Upper lobe of left lung (tissue), 4 donors: ENCODE measurements around the gene SNED1.

Source experiments
- POLR2A ChIP-seq, 4 donors: fragments of 450-650 bp; IDR thresholded peaks; one replicate each; pipeline ENCODE4 v1.5.1; 2016 to 2017; ENCODE audit warnings: antibody characterized with exemption in 4 of 4, mild to moderate bottlenecking in 2 of 4
- POLR2AphosphoS5 ChIP-seq, 2 donors: sonication (generic); formaldehyde crosslinking; IDR thresholded peaks; one replicate each; pipeline ENCODE4 v1.5.1; 2017; ENCODE audit warnings: antibody characterized with exemption in 2 of 2
- TF ChIP-seq, protein P1 (sequence below), 6 experiments: fragments of 450-650 bp in 4 of 6; fragments of 200-600 bp in 2 of 6; sonication (generic) in 2 of 6; IDR thresholded peaks; one replicate each; pipeline ENCODE4 v1.5.1; 2016 to 2019; ENCODE audit warnings: antibody characterized with exemption in 6 of 6

DNA sequence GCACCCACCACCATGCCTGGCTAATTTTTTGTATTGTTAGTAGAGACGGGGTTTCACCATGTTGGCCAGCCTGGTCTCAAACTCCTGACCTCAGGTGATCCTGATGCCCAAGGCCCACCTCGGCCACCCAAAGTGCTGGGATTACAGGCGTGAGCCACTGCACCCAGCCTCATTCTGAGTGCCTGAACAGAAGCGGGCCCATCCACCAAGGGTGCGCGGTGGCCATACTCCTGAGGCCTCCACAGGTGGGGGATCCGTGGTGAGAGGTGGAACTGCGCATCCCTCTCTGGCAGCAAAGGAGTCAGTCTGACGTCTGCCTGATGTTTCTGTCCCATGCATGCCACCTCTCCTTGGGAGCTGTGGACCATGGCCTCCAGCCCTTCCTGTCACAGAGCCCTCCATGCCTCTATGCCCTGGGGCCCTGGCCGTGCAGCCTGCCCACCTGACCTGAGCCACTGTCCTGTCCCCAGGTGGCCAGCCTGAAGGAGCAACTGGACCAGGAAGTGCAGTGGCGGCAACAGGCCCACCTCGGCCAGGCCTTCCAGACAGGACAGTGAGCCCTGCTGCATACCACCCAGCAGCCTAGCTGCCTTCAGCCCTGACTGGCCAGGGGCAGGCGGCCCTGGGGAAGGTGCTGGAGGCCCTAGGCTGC lies 7.6 kb upstream of the SNED1 start:
- TF ChIP-seq, protein P1, sequence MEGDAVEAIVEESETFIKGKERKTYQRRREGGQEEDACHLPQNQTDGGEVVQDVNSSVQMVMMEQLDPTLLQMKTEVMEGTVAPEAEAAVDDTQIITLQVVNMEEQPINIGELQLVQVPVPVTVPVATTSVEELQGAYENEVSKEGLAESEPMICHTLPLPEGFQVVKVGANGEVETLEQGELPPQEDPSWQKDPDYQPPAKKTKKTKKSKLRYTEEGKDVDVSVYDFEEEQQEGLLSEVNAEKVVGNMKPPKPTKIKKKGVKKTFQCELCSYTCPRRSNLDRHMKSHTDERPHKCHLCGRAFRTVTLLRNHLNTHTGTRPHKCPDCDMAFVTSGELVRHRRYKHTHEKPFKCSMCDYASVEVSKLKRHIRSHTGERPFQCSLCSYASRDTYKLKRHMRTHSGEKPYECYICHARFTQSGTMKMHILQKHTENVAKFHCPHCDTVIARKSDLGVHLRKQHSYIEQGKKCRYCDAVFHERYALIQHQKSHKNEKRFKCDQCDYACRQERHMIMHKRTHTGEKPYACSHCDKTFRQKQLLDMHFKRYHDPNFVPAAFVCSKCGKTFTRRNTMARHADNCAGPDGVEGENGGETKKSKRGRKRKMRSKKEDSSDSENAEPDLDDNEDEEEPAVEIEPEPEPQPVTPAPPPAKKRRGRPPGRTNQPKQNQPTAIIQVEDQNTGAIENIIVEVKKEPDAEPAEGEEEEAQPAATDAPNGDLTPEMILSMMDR (IDR thresholded peaks at IDR 0.05) = no peak
- TF ChIP-seq POLR2AphosphoS5 (IDR thresholded peaks at IDR 0.05) = no peak
- TF ChIP-seq POLR2A (IDR thresholded peaks at IDR 0.05) = no peak
